Thymus (tissue), 11 donors: ENCODE measurements around the gene NOTUM. TPM values are rescaled to one million over a fixed set of nuclear protein-coding genes. Genes with fewer than 3 reads are reported as not detected.
"Not testable (repeated sequence)": the region's sequence is repeated elsewhere in the genome, so short reads cannot be mapped to it uniquely, and the experiment has no call there.

Experiments used
- DNase-seq, 9 donors: peaks; one replicate each; pipeline ENCODE4 v3.0.0-alpha.2; 2013; ENCODE audit warnings: low spot score in 9 of 9, low read depth in 6 of 9, missing footprints in 1 of 9
- H3K27ac ChIP-seq, 2 donors: one replicate each; pipeline ENCODE4 v1.5.1; 2013; ENCODE audit warnings: control low read depth in 1 of 2, low read depth in 1 of 2, low read length in 1 of 2, mild to moderate bottlenecking in 1 of 2, moderate library complexity in 1 of 2
- H3K27me3 ChIP-seq, 2 donors: one replicate each; pipeline ENCODE4 v1.5.1; 2013; ENCODE audit warnings: low read length in 1 of 2; ENCODE audit not compliant: control insufficient read depth in 2 of 2, insufficient read depth in 1 of 2
- H3K36me3 ChIP-seq, 2 donors: one replicate each; pipeline ENCODE4 v1.5.1; 2013; ENCODE audit warnings: low read length in 1 of 2, mild to moderate bottlenecking in 1 of 2, moderate library complexity in 1 of 2; ENCODE audit not compliant: control insufficient read depth in 2 of 2, insufficient read depth in 2 of 2
- H3K4me1 ChIP-seq, 2 donors: one replicate each; pipeline ENCODE4 v1.5.1; 2013; ENCODE audit warnings: low read length in 2 of 2; ENCODE audit not compliant: control insufficient read depth in 2 of 2, insufficient read depth in 2 of 2
- H3K4me3 ChIP-seq, 2 donors: one replicate each; pipeline ENCODE4 v1.5.1; 2013; ENCODE audit warnings: low read length in 2 of 2, control low read depth in 1 of 2, mild to moderate bottlenecking in 1 of 2
- H3K9me3 ChIP-seq, 2 donors: one replicate each; pipeline ENCODE4 v1.5.1; 2013; ENCODE audit warnings: low read length in 1 of 2, mild to moderate bottlenecking in 1 of 2; ENCODE audit not compliant: control insufficient read depth in 2 of 2, insufficient read depth in 1 of 2
- WGBS: extraction: QIAGEN DNeasy Blood & Tissue Kit; methylation state at CpG from one replicate; pipeline ENCODE4 v1.1.7; 2013; 5-methylcytosine and 5-hydroxymethylcytosine counted together
- polyA plus RNA-seq: library from polyadenylated mRNA; stranded (reverse); fragments of 200-250 nt; gene quantifications from one replicate; pipeline ENCODE4 v1.2.3, GENCODE V29; 2013
- total RNA-seq: library from RNA; stranded (reverse); fragments of 120-200 nt; gene quantifications from one replicate; pipeline ENCODE4 v1.2.4, GENCODE V29; 2013
- donor health status: healthy.

The NOTUM gene
- total and polyA plus RNA-seq, 2 donors, result 0.25 to 0.66 TPM

- H3K9me3 ChIP-seq, result peaks cover 0 to 2% of the 10 kb centered on the region in 2 donors
- peaks cover 37 to 46% of the 10 kb centered on the region in 2 donors for H3K4me1 ChIP-seq
- no peak for DNase-seq
- peaks cover 0 to 8% of the 10 kb centered on the region in 2 donors for H3K27me3 ChIP-seq
- WGBS, result 98% methylated on average over 3 of the region's 3 CpGs
- H3K36me3 ChIP-seq, result peaks cover 19 to 24% of the 10 kb centered on the region in 2 donors
- no peak overlapping the region for H3K27ac ChIP-seq
- H3K4me3 ChIP-seq, result no peak overlapping the region
These were observed 39.5 kb downstream of the NOTUM start for GRCh38 chr17:81921537-81921862.

DNA sequence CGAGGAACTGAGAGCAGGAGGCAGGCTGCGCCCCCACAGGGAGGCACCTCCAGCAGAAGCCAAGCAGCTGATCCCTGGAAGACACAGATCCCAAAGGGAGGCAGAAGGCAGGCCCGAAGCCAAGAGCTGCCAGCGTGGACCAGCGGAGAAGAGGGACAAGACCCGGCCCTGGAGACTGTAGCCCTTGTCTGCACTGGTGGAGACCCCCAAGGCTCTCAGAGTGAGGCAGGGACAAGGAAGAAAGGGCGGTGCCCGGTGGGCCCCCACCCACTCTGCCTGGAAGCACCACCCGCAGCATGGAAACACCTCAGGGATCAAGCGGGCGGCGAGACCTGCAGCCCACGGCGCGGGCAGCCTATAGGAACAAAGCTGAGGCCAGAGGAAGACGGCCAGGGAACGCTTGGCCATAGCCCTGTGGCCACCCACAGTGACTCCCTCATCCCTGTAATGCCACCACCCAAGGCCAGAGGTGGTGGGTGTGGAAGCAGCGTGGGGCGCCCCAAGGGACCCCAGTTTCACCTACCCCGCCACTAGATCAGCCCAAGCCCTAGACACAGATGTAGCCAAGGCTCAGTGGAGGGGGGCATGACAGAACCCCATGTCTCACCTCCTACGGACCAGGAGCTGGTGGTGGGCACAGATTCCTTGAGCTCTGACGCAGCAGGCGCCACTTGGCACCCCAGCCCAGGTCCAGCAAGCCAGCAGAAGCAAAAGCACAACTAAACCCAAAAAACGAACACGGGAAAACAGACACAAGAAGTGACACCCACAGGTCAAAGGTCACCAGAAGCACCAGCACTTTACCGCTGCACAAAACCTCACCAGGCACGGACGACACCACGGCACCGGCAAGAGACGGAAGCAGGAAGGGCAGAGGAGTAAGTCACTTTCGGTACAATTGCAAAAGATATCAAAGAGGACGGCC, 40.1 kb downstream of the NOTUM start:
- 98% methylated on average over 33 of the region's 33 CpGs for WGBS
- no peaks in the 10 kb centered on the region for H3K9me3 ChIP-seq
- no peak overlapping the region for H3K27ac ChIP-seq
- H3K4me1 ChIP-seq, result peaks cover 32 to 40% of the 10 kb centered on the region in 2 donors
- H3K4me3 ChIP-seq, result no peak overlapping the region
- H3K36me3 ChIP-seq, result peaks cover 22 to 25% of the 10 kb centered on the region in 2 donors
- DNase-seq, result no peak
- peaks cover 0 to 8% of the 10 kb centered on the region in 2 donors for H3K27me3 ChIP-seq

DNA sequence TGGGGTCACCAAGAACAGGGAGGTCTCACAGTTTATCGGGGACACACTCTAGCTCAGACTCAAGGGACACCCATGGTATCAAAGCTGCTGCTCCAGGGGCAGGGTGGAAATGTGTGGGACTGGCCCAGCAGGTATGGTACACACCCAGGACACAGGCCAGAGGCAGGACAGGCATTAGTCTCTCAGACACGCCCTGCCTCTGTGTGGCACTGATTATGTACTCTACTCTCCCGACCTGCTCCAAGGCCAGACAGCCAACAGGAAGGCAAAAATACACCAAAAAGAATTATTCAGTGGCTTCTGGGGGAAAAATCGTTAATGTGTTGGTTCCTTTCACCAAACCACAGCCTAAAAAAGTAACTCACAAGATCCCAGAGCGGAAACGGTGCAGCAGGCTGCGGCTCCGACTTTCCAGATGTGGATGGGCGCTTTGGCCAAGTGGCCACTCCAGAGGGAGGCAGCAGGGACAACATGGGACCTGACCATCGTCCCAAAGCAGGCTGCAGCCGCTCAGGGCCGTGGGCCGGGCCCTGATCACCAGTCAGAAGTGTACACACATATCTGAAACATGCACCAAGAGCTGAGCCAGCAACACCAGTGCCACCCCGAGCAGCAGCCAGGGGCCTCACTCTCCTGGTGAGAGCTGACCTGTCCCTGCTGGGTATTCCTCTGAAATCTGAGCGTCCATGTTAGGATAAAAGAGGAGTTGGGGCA, 42.0 kb downstream of the NOTUM start:
- Histone ChIP-seq H3K4me1 (peaks cover 19 to 24% of the 10 kb centered on the region in 2 donors), H3K36me3 (peaks cover 40 to 44% of the 10 kb centered on the region in 2 donors), H3K27ac (no peak overlapping the region), H3K27me3 (peaks cover 0 to 6% of the 10 kb centered on the region in 2 donors), H3K4me3 (no peak overlapping the region), H3K9me3 (no peaks in the 10 kb centered on the region)
- WGBS, result 84% methylated on average over 15 of the region's 15 CpGs
- DNase-seq, result no peak

DNA sequence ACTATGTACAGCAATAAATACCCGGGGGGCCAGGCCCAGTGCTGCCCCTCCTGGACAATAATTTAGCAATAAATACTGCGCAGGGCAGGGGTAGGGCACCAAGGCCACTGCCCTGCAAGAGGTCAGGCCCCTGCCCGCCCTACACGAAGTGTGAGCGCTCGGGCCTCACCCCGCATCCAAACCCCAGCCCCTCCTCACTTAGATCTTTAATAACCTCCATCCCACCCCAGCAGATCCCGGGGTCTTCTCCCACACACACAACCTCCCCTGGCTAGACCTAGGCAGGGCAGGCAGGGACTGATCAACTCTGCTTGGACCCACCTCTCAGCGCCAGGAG, 42.7 kb downstream of the NOTUM start:
- Histone ChIP-seq H3K36me3 (peaks cover 47 to 51% of the 10 kb centered on the region in 2 donors), H3K27ac (peak overlapping the region; percentile 55 to 75), H3K4me3 (peak overlapping the region; percentile 59 to 89), H3K4me1 (peaks cover 12 to 17% of the 10 kb centered on the region in 2 donors)
- DNase-seq, H3K9me3 ChIP-seq, H3K27me3 ChIP-seq: not testable (repeated sequence)
- WGBS, result 58% methylated on average over 9 of the region's 9 CpGs

DNA sequence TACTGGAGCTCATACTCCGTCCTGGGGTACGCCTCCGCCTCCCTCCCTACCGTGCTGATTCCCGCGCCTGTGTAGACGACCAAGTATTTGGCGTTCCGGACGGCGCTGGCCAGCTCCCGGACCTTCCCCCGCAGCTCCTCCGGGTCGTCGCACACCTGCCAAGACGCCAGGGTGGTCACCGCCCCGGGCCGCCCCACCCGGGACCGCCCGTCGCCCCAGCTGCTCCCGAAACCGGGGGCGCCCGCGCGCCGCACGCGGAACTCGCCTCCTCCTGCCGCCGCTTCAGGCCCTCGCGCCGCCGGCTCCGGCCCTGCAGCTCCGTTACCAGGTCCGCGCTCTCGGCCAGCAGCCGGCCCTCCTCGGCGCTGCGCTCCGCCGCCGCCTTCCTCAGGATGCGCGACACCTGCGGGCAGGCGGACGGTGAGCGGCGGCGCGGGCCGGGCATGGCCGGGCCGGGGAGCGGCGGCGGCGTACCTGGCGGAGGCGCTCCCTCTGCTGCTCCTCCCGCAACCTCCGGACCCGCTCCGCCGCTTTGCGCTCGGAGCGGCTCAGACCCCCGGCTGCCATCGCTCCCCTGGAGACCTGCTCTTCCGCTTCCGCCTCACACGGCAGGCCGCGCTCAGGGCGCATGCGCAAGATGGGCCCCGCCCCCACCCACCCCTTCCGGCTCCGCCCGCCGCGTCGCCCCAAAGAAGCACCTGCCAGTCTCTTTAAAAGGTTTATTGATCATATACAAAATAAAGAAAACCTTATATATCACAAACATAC, 43.2 kb downstream of the NOTUM start, which contains the start of gene SIRT7:
TSS of gene SIRT7 (minus strand) at position 612 of the 768 bp plus-strand sequence. CDS start at position 567, 45 bp downstream.
- WGBS, result under 1% methylated on average over 94 of the region's 94 CpGs
- peaks cover 51% of the 10 kb centered on the region in 2 donors for H3K36me3 ChIP-seq
- H3K9me3 ChIP-seq, result no peaks in the 10 kb centered on the region
- peaks cover 12 to 15% of the 10 kb centered on the region in 2 donors for H3K4me1 ChIP-seq
- H3K27ac ChIP-seq, result peak within 1 kb of the TSS; percentile 55 to 75
- H3K4me3 ChIP-seq, result peak within 1 kb of the TSS; percentile 59 to 89
- DNase-seq, result peak; percentile 43 to 92 (median 79)
- no peaks in the 10 kb centered on the region for H3K27me3 ChIP-seq

DNA sequence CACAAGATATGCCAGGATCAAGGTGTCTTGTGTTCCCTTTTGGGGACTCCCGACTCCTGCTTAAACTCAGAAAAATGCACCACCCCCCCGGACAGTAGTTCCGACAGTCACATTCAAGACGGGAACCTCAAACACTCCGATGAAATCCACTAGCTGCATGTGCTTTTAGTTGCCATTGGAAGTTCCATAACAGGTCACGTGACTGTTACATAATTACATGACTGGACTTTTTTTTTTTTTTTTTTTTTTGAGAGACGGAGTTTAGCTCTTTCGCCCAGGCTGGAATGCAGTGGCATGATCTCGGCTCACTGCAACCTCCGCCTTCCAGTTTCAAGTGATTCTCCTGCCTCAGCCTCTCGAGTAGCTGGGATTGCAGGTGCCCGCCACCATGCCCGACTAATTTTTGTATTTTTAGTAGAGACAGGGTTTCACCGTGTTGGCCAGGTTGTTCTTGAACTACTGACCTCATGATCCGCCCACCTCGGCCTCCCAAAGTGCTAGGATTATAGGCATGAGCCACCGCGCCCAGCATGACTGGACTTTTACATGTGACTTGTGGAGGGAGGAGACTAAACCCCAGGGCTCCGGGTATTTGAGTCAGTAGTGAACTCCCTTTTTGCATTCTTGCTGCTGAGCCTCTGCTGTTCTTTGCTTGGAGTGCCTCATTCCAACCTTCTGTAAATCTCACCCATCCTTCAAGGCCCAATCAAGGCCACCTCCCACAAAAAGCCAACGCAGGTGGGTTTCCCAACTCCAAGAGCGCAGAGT, 44.6 kb downstream of the NOTUM start:
- H3K27ac ChIP-seq, result no peak overlapping the region
- H3K27me3 ChIP-seq, result no peaks in the 10 kb centered on the region
- peaks cover 15 to 20% of the 10 kb centered on the region in 2 donors for H3K4me1 ChIP-seq
- peak overlapping the region in 1 of 2 donors; percentile 89 for H3K4me3 ChIP-seq
- peaks cover 0 to 4% of the 10 kb centered on the region in 2 donors for H3K9me3 ChIP-seq
- 91% methylated on average over 21 of the region's 21 CpGs for WGBS
- no peak for DNase-seq
- peaks cover 48 to 53% of the 10 kb centered on the region in 2 donors for H3K36me3 ChIP-seq

- peaks cover 40 to 53% of the 10 kb centered on the region in 2 donors for H3K36me3 ChIP-seq
- no peak for DNase-seq
These were observed 45.7 kb downstream of the NOTUM start for GRCh38 chr17:81915331-81915730.

DNA sequence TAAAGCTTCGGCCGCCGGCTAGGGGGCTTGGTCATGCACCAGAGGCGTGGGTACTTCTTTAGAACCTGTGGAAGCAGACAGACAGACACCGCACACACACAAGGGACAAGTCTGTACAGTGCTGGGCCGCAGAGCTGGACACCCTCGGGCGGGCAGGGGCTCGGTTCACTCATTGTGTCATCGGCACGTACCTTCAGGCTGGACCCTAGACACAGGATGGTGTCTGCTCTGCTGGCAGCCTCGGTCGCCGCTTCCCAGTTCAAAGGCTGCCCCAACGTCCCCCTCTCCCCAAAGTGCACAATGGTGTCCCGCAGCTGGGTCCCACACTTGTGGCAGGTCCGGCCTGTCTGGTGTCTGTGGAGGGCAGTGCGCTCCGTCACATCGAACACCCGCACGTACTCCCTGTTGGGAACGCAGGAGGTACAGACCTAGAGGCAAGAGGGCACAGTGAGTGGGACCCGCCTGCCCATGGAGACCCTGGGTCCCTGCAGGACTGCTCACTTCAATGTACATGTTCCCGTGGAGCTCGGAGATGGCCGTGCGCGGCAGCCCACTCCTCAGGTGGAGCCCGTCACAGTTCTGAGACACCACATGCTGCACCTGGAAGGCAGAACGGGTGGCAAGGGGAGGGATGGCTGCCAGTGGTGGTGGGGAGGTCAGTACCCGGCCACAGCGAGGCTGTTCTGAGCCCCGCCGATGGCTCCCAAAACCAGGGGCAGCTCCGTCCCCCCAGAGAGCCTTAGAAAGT, 46.7 kb downstream of the NOTUM start:
- Histone ChIP-seq H3K36me3 (peaks cover 37 to 48% of the 10 kb centered on the region in 2 donors), H3K4me3 (no peak overlapping the region), H3K4me1 (peaks cover 23 to 34% of the 10 kb centered on the region in 2 donors), H3K9me3 (peaks cover 0 to 4% of the 10 kb centered on the region in 2 donors), H3K27me3 (peaks cover 0 to 9% of the 10 kb centered on the region in 2 donors), H3K27ac (no peak overlapping the region)
- 98% methylated on average over 36 of the region's 36 CpGs for WGBS
- DNase-seq, result no peak

More at GRCh38 chr17:81915331-81915730, 45.7 kb downstream of the NOTUM start:
- H3K4me3 ChIP-seq, result no peak overlapping the region
- H3K27me3 ChIP-seq, result peaks cover 0 to 5% of the 10 kb centered on the region in 2 donors
- H3K9me3 ChIP-seq, result peaks cover 0 to 4% of the 10 kb centered on the region in 2 donors
- H3K27ac ChIP-seq, result no peak overlapping the region
- H3K4me1 ChIP-seq, result peaks cover 19 to 26% of the 10 kb centered on the region in 2 donors
- 97% methylated on average over 12 of the region's 12 CpGs for WGBS
